B cell (primary cell): ENCODE results near the gene TIMMDC1. TPM values are rescaled to one million over a fixed set of nuclear protein-coding genes. Genes with fewer than 3 reads are reported as not detected.

Experiments
- ATAC-seq: fragments of 200-7000 bp; cut with Tn5 transposase; one replicate; pipeline ENCODE4 v1.10.0; 2021; ENCODE audit warnings: low read depth, mild to moderate bottlenecking, moderate number of reproducible peaks, moderate library complexity
- CTCF ChIA-PET: fragments of 350-600 bp; sonication (Branson Sonifier 250); formaldehyde crosslinking; loops from one replicate; lab custom pipeline; 2021; ENCODE audit warnings: antibody characterized with exemption, inconsistent platforms; lab: Charles Lee
- POLR2A ChIA-PET: fragments of 350-600 bp; sonication (Branson Sonifier 250); formaldehyde crosslinking; loops from one replicate; lab custom pipeline; 2021; ENCODE audit warnings: antibody characterized with exemption; lab: Charles Lee
- DNase-seq: peaks from one replicate; pipeline ENCODE4 v3.0.0; 2013
- H2AFZ ChIP-seq: 2 replicates; pipeline ENCODE4 v1.6.1; 2012; ENCODE audit warnings: mild to moderate bottlenecking, low read depth, low read length; ENCODE audit not compliant: insufficient read depth, poor library complexity, severe bottlenecking
- H3K27ac ChIP-seq, 2 donors: 1 replicate in 1 of 2; 2 replicates in 1 of 2; pipeline ENCODE4 v1.5.1; 2012 to 2013; ENCODE audit warnings: low read length in 2 of 2, mild to moderate bottlenecking in 2 of 2, moderate library complexity in 1 of 2
- H3K27me3 ChIP-seq, 4 experiments: fragments of 200-600 bp in 1 of 4; sonication (generic) in 1 of 4; replicated peaks in 1 of 4; 1 replicate in 2 of 4; 2 replicates in 2 of 4; pipeline versions ENCODE4 v1.6.1 to v1.7.0; 2013 to 2016; ENCODE audit warnings: low read length in 3 of 4, mild to moderate bottlenecking in 2 of 4, mixed read lengths in 1 of 4, moderate library complexity in 1 of 4; ENCODE audit not compliant: insufficient read depth in 4 of 4, control insufficient read depth in 3 of 4; ENCODE audit errors: control extremely low read depth in 1 of 4
- H3K36me3 ChIP-seq, 2 experiments: replicated peaks in 1 of 2; 1 replicate in 1 of 2; 2 replicates in 1 of 2; pipeline versions ENCODE4 v1.6.1 to v1.7.1; 2013; ENCODE audit warnings: low read length in 1 of 2; ENCODE audit not compliant: insufficient read depth in 2 of 2, control insufficient read depth in 1 of 2; ENCODE audit errors: control extremely low read depth in 1 of 2, extremely low read depth in 1 of 2
- H3K4me1 ChIP-seq, 2 donors: fragments of 200-600 bp in 1 of 2; sonication (generic) in 1 of 2; 1 replicate in 1 of 2; 2 replicates in 1 of 2; pipeline versions ENCODE4 v1.5.1 to v1.6.1; 2013 to 2017; ENCODE audit warnings: low read length in 2 of 2; ENCODE audit not compliant: control insufficient read depth in 2 of 2, insufficient read depth in 2 of 2
- H3K4me2 ChIP-seq: replicated peaks from 2 replicates; pipeline ENCODE3; 2012; ENCODE audit warnings: mild to moderate bottlenecking, low read depth, low read length; ENCODE audit not compliant: poor library complexity, severe bottlenecking
- H3K4me3 ChIP-seq, 5 experiments: fragments of 200-600 bp in 1 of 5; sonication (generic) in 1 of 5; 1 replicate in 3 of 5; 2 replicates in 2 of 5; pipeline versions ENCODE4 v1.5.1 to v1.7.0; 2011 to 2016; ENCODE audit warnings: low read length in 4 of 5, mild to moderate bottlenecking in 4 of 5, low read depth in 2 of 5, control low read depth in 1 of 5, moderate library complexity in 1 of 5; ENCODE audit not compliant: insufficient read depth in 1 of 5; ENCODE audit errors: control extremely low read depth in 1 of 5, extremely low read depth in 1 of 5
- H3K79me2 ChIP-seq: fragments of 200-600 bp; sonication (generic); one replicate; pipeline ENCODE4 v1.6.0; 2016; ENCODE audit warnings: low read length; ENCODE audit not compliant: control insufficient read depth, insufficient read depth
- H3K9ac ChIP-seq: fragments of 200-600 bp; sonication (generic); 2 replicates; pipeline ENCODE4 v1.6.1; 2017; ENCODE audit warnings: mild to moderate bottlenecking, low read length, moderate library complexity
- H3K9me3 ChIP-seq, 3 donors: one replicate each; pipeline versions ENCODE4 v1.6.1 to v1.7.1; 2013; ENCODE audit warnings: low read length in 2 of 3; ENCODE audit not compliant: control insufficient read depth in 2 of 3, insufficient read depth in 1 of 3; ENCODE audit errors: control extremely low read depth in 1 of 3
- H4K20me1 ChIP-seq: 2 replicates; pipeline ENCODE4 v1.6.0; 2012; ENCODE audit warnings: mild to moderate bottlenecking, low read length; ENCODE audit not compliant: insufficient read depth, control insufficient read depth, poor library complexity, severe bottlenecking
- H3K27ac Mint-ChIP-seq: one replicate; pipeline ENCODE4 v1.8.0; 2021; ENCODE audit warnings: mixed read lengths
- H3K27me3 Mint-ChIP-seq: one replicate; pipeline ENCODE4 v1.8.0; 2021; ENCODE audit warnings: mixed read lengths
- H3K4me1 Mint-ChIP-seq: one replicate; pipeline ENCODE4 v1.8.0; 2021; ENCODE audit warnings: mixed read lengths
- H3K4me3 Mint-ChIP-seq: one replicate; pipeline ENCODE4 v1.8.0; 2021; ENCODE audit warnings: mixed read lengths
- H3K9me3 Mint-ChIP-seq: one replicate; pipeline ENCODE4 v1.8.0; 2022; ENCODE audit warnings: mixed read lengths; ENCODE audit not compliant: insufficient read depth
- CTCF ChIP-seq: fragments of 200-600 bp; IDR thresholded peaks from one replicate; pipeline ENCODE4 v1.8.0; 2022; ENCODE audit warnings: antibody characterized with exemption, mild to moderate bottlenecking
- EZH2 ChIP-seq: IDR thresholded peaks from 2 replicates; pipeline ENCODE4 v1.6.1; 2012; ENCODE audit warnings: borderline replicate concordance, low read depth, mild to moderate bottlenecking, moderate library complexity, low read length; ENCODE audit not compliant: insufficient read depth, poor library complexity, severe bottlenecking
- WGBS: methylation state at CpG from one replicate; pipeline ENCODE4 v1.1.5; 2013; ENCODE audit warnings: missing lambda C conversion rate; ENCODE audit not compliant: insufficient coverage; 5-methylcytosine and 5-hydroxymethylcytosine counted together
- intact Hi-C: fragments of 100-400 bp; cut with micrococcal nuclease; formaldehyde crosslinking; loops from one replicate; pipeline ENCODE4 v1.10.0; 2022
- polyA plus RNA-seq: library from polyadenylated mRNA; depleted of rRNA; stranded (reverse); fragments of >200 nt; gene quantifications from 2 replicates; pipeline ENCODE4 v1.2.3, GENCODE V29; 2012
- total RNA-seq, 2 donors: library from RNA; stranded (reverse); fragments of 120-200 nt in 1 of 2; gene quantifications; 1 replicate in 1 of 2; 2 replicates in 1 of 2; pipeline versions ENCODE4 v1.2.3 to v1.2.4, GENCODE V29; 2013 to 2022

The TIMMDC1 gene
- total and polyA plus RNA-seq, 2 donors (not counting 1 experiment from before 2014, with no cell fraction given), result 50.5 to 58.5 TPM

GRCh38 chr3:119534296-119534695, 35.9 kb downstream of the TIMMDC1 start:
- peaks cover 26% of the 10 kb centered on the region for H3K4me1 Mint-ChIP-seq
- Histone ChIP-seq H3K4me3 (no peak overlapping the region), H3K9me3 (no peaks in the 10 kb centered on the region), H3K36me3 (peaks cover 0 to 10% of the 10 kb centered on the region in 2 experiments), H3K27ac (no peak overlapping the region), H3K79me2 (no peaks in the 10 kb centered on the region), H3K27me3 (no peaks in the 10 kb centered on the region), H3K9ac (no peak overlapping the region), H3K4me2 (no peak overlapping the region), H2AFZ (no peak overlapping the region), H4K20me1 (no peaks in the 10 kb centered on the region), H3K4me1 (peaks cover 13 to 15% of the 10 kb centered on the region in 2 donors)
- no CpG with 5 or more reads among the region's 1 CpG for WGBS
- no peak for TF ChIP-seq EZH2
- TF ChIP-seq CTCF, result no peak
- intact Hi-C loops, result no loop called here
- DNase-seq (no peak), ATAC-seq (no peak)
- H3K27me3 Mint-ChIP-seq, result no peaks in the 10 kb centered on the region
- ChIA-PET CTCF (no interaction called here), POLR2A (interaction anchor here (0.7 kb wide), 1 partner anchor 275 kb away, joined by 7 read pairs; no protein-coding TSS in a partner anchor)
- no peak overlapping the region for H3K4me3 Mint-ChIP-seq
- no peak overlapping the region for H3K27ac Mint-ChIP-seq
- H3K9me3 Mint-ChIP-seq, result no peaks in the 10 kb centered on the region

- H3K27ac Mint-ChIP-seq, result no peak overlapping the region
- no peak overlapping the region for H3K4me3 ChIP-seq
- DNase-seq (no peak), ATAC-seq (no peak)
- POLR2A ChIA-PET, result no interaction called here
- TF ChIP-seq CTCF (no peak), EZH2 (no peak)
- H3K9me3 Mint-ChIP-seq, result no peaks in the 10 kb centered on the region
- no peak overlapping the region for H2AFZ ChIP-seq
- CTCF ChIA-PET, result no interaction called here
- no peak overlapping the region for H3K27ac ChIP-seq
- H3K9ac ChIP-seq, result no peak overlapping the region
- peaks cover 23 to 24% of the 10 kb centered on the region in 2 donors for H3K4me1 ChIP-seq
- H3K4me1 Mint-ChIP-seq, result peaks cover 34% of the 10 kb centered on the region
- no peaks in the 10 kb centered on the region for H3K9me3 ChIP-seq
- no peaks in the 10 kb centered on the region for H3K27me3 ChIP-seq
- H3K27me3 Mint-ChIP-seq, result no peaks in the 10 kb centered on the region
- peaks cover 0 to 2% of the 10 kb centered on the region in 2 experiments for H3K36me3 ChIP-seq
- no peaks in the 10 kb centered on the region for H3K79me2 ChIP-seq
- H3K4me2 ChIP-seq, result no peak overlapping the region
- no peaks in the 10 kb centered on the region for H4K20me1 ChIP-seq
- intact Hi-C loops, result no loop called here
- no peak overlapping the region for H3K4me3 Mint-ChIP-seq
- no CpG with 5 or more reads among the region's 4 CpGs for WGBS
Measured at GRCh38 chr3:119536757-119537156, 38.4 kb downstream of the TIMMDC1 start.
